Measurements from ENCODE around the gene SWI5. TPM values are rescaled to one million over a fixed set of nuclear protein-coding genes. Genes with fewer than 3 reads are reported as not detected.

SWI5 gene
- total and polyA plus RNA-seq, 5 donors from 2014 or later, result 10.6 to 27.1 (median 20.9) TPM

GRCh38 chr9:128249558-128249907, 26.5 kb upstream of the SWI5 start:
- DNase-seq, result no peak
- peak overlapping the region; percentile 82 to 95 (median 95) for H3K27ac Mint-ChIP-seq
- H3K4me3 Mint-ChIP-seq, result peak overlapping the region; percentile 87 to 90 (median 90)
- no peaks in the 10 kb centered on the region for H3K36me3 ChIP-seq (ENCODE audit: control insufficient read depth, insufficient read depth, low read length)
- ATAC-seq (ENCODE audit: low read depth in 2 of 2), result no peak
- H3K27me3 ChIP-seq (ENCODE audit: control insufficient read depth, insufficient read depth, low read length), result no peaks in the 10 kb centered on the region
- H3K9me3 Mint-ChIP-seq, result no peaks in the 10 kb centered on the region
- H3K4me1 ChIP-seq (ENCODE audit: control insufficient read depth, insufficient read depth, low read length, poor library complexity, severe bottlenecking), result peaks cover 19% of the 10 kb centered on the region
- H3K9me3 ChIP-seq (ENCODE audit: control insufficient read depth in 2 of 2, low read length in 2 of 2), result no peaks in the 10 kb centered on the region
- H3K4me1 Mint-ChIP-seq, result peaks cover 0 to 24% (median 12%) of the 10 kb centered on the region in 4 donors
- H3K27me3 Mint-ChIP-seq, result peaks cover 7% of the 10 kb centered on the region
- H3K27ac ChIP-seq (ENCODE audit: insufficient read depth, low read length, poor library complexity, severe bottlenecking), result peak overlapping the region; percentile 80
- peak overlapping the region; percentile 34 for H3K4me3 ChIP-seq (ENCODE audit: low read depth, low read length)
- no peaks in the 10 kb centered on the region for H3K36me3 Mint-ChIP-seq

GRCh38 chr9:128249908-128250838, 25.9 kb upstream of the SWI5 start:
- H3K27me3 ChIP-seq (ENCODE audit: control insufficient read depth, insufficient read depth, low read length), result no peaks in the 10 kb centered on the region
- H3K4me3 Mint-ChIP-seq, result peak overlapping the region; percentile 87 to 90 (median 90)
- peaks cover 0 to 23% (median 12%) of the 10 kb centered on the region in 4 donors for H3K4me1 Mint-ChIP-seq
- peaks cover 6% of the 10 kb centered on the region for H3K27me3 Mint-ChIP-seq
- no peaks in the 10 kb centered on the region for H3K9me3 Mint-ChIP-seq
- H3K4me3 ChIP-seq (ENCODE audit: low read depth, low read length), result peak overlapping the region; percentile 34
- ATAC-seq (ENCODE audit: low read depth in 2 of 2) (peak; percentile 93), DNase-seq (peak; percentile 89 to 98 (median 96))
- peak overlapping the region; percentile 80 for H3K27ac ChIP-seq (ENCODE audit: insufficient read depth, low read length, poor library complexity, severe bottlenecking)
- peak overlapping the region; percentile 82 to 95 (median 95) for H3K27ac Mint-ChIP-seq
- no peaks in the 10 kb centered on the region for H3K9me3 ChIP-seq (ENCODE audit: control insufficient read depth in 2 of 2, low read length in 2 of 2)
- no peaks in the 10 kb centered on the region for H3K36me3 ChIP-seq (ENCODE audit: control insufficient read depth, insufficient read depth, low read length)
- H3K36me3 Mint-ChIP-seq, result no peaks in the 10 kb centered on the region
- peaks cover 19% of the 10 kb centered on the region for H3K4me1 ChIP-seq (ENCODE audit: control insufficient read depth, insufficient read depth, low read length, poor library complexity, severe bottlenecking)

GRCh38 chr9:128250839-128251731, 25.0 kb upstream of the SWI5 start:
- peaks cover 0 to 1% (median 0%) of the 10 kb centered on the region in 7 donors for H3K9me3 Mint-ChIP-seq
- peaks cover 19% of the 10 kb centered on the region for H3K4me1 ChIP-seq (ENCODE audit: control insufficient read depth, insufficient read depth, low read length, poor library complexity, severe bottlenecking)

GRCh38 chr9:128251732-128252100, 24.4 kb upstream of the SWI5 start:
- DNase-seq (no peak), ATAC-seq (ENCODE audit: low read depth in 2 of 2) (no peak)
- Histone ChIP-seq H3K4me1 (ENCODE audit: control insufficient read depth, insufficient read depth, low read length, poor library complexity, severe bottlenecking) (peaks cover 19% of the 10 kb centered on the region), H3K27me3 (ENCODE audit: control insufficient read depth, insufficient read depth, low read length) (no peaks in the 10 kb centered on the region), H3K27ac (ENCODE audit: insufficient read depth, low read length, poor library complexity, severe bottlenecking) (no peak overlapping the region), H3K9me3 (ENCODE audit: control insufficient read depth in 2 of 2, low read length in 2 of 2) (no peaks in the 10 kb centered on the region), H3K4me3 (ENCODE audit: low read depth, low read length) (no peak overlapping the region), H3K36me3 (ENCODE audit: control insufficient read depth, insufficient read depth, low read length) (no peaks in the 10 kb centered on the region)
- H3K36me3 Mint-ChIP-seq, result no peaks in the 10 kb centered on the region
- peak overlapping the region in 1 of 3 donors; percentile 56 for H3K27ac Mint-ChIP-seq
- H3K27me3 Mint-ChIP-seq, result no peaks in the 10 kb centered on the region
- H3K4me3 Mint-ChIP-seq, result peak overlapping the region; percentile 69 to 87 (median 79)
- H3K4me1 Mint-ChIP-seq, result peaks cover 0 to 18% (median 8%) of the 10 kb centered on the region in 4 donors
- peaks cover 0 to 1% (median 0%) of the 10 kb centered on the region in 7 donors for H3K9me3 Mint-ChIP-seq

More at GRCh38 chr9:128250839-128251731, 25.0 kb upstream of the SWI5 start:
- Histone ChIP-seq H3K9me3 (ENCODE audit: control insufficient read depth in 2 of 2, low read length in 2 of 2) (no peaks in the 10 kb centered on the region), H3K4me3 (ENCODE audit: low read depth, low read length) (no peak overlapping the region), H3K27ac (ENCODE audit: insufficient read depth, low read length, poor library complexity, severe bottlenecking) (no peak overlapping the region), H3K27me3 (ENCODE audit: control insufficient read depth, insufficient read depth, low read length) (no peaks in the 10 kb centered on the region), H3K36me3 (ENCODE audit: control insufficient read depth, insufficient read depth, low read length) (no peaks in the 10 kb centered on the region)
- Mint-ChIP-seq H3K27ac (peak overlapping the region in 2 of 3 donors; percentile 56 to 82), H3K36me3 (no peaks in the 10 kb centered on the region), H3K4me3 (peak overlapping the region; percentile 79 to 93 (median 83)), H3K4me1 (peaks cover 0 to 18% (median 8%) of the 10 kb centered on the region in 4 donors), H3K27me3 (no peaks in the 10 kb centered on the region)
- no peak for DNase-seq
- no peak for ATAC-seq (ENCODE audit: low read depth in 2 of 2)

- H3K4me3 Mint-ChIP-seq, result peak overlapping the region in 2 of 4 donors; percentile 10 to 79
- H3K27me3 Mint-ChIP-seq, result no peaks in the 10 kb centered on the region
- Histone ChIP-seq H3K4me1 (ENCODE audit: control insufficient read depth, insufficient read depth, low read length, poor library complexity, severe bottlenecking) (peaks cover 19% of the 10 kb centered on the region), H3K27ac (ENCODE audit: insufficient read depth, low read length, poor library complexity, severe bottlenecking) (no peak overlapping the region), H3K4me3 (ENCODE audit: low read depth, low read length) (no peak overlapping the region), H3K27me3 (ENCODE audit: control insufficient read depth, insufficient read depth, low read length) (no peaks in the 10 kb centered on the region), H3K9me3 (ENCODE audit: control insufficient read depth in 2 of 2, low read length in 2 of 2) (no peaks in the 10 kb centered on the region), H3K36me3 (ENCODE audit: control insufficient read depth, insufficient read depth, low read length) (peaks cover 6% of the 10 kb centered on the region)
- peak overlapping the region in 1 of 3 donors; percentile 56 for H3K27ac Mint-ChIP-seq
- ATAC-seq (ENCODE audit: low read depth in 2 of 2), result no peak
- DNase-seq, result no peak
- H3K9me3 Mint-ChIP-seq, result peaks cover 0 to 1% (median 0%) of the 10 kb centered on the region in 7 donors
- H3K36me3 Mint-ChIP-seq, result peaks cover 2% of the 10 kb centered on the region
- H3K4me1 Mint-ChIP-seq, result peaks cover 0 to 18% (median 8%) of the 10 kb centered on the region in 4 donors
Observed at GRCh38 chr9:128252317-128253139, 23.5 kb upstream of the SWI5 start.

GRCh38 chr9:128253140-128253990, 22.7 kb upstream of the SWI5 start:
- Mint-ChIP-seq H3K27me3 (no peaks in the 10 kb centered on the region), H3K9me3 (peaks cover 0 to 1% (median 0%) of the 10 kb centered on the region in 7 donors), H3K4me1 (peaks cover 0 to 18% (median 8%) of the 10 kb centered on the region in 4 donors), H3K36me3 (peaks cover 5% of the 10 kb centered on the region), H3K27ac (peak overlapping the region in 1 of 3 donors; percentile 20), H3K4me3 (no peak overlapping the region)
- ATAC-seq (ENCODE audit: low read depth in 2 of 2) (no peak), DNase-seq (no peak)
- no peaks in the 10 kb centered on the region for H3K9me3 ChIP-seq (ENCODE audit: control insufficient read depth in 2 of 2, low read length in 2 of 2)
- peaks cover 11% of the 10 kb centered on the region for H3K36me3 ChIP-seq (ENCODE audit: control insufficient read depth, insufficient read depth, low read length)
- no peak overlapping the region for H3K4me3 ChIP-seq (ENCODE audit: low read depth, low read length)
- no peaks in the 10 kb centered on the region for H3K27me3 ChIP-seq (ENCODE audit: control insufficient read depth, insufficient read depth, low read length)
- peaks cover 19% of the 10 kb centered on the region for H3K4me1 ChIP-seq (ENCODE audit: control insufficient read depth, insufficient read depth, low read length, poor library complexity, severe bottlenecking)
- H3K27ac ChIP-seq (ENCODE audit: insufficient read depth, low read length, poor library complexity, severe bottlenecking), result no peak overlapping the region

All from CD4-positive, CD25-positive, alpha-beta regulatory T cell (primary cell).